ENCODE data around the gene WHRN.

The WHRN gene

DNA sequence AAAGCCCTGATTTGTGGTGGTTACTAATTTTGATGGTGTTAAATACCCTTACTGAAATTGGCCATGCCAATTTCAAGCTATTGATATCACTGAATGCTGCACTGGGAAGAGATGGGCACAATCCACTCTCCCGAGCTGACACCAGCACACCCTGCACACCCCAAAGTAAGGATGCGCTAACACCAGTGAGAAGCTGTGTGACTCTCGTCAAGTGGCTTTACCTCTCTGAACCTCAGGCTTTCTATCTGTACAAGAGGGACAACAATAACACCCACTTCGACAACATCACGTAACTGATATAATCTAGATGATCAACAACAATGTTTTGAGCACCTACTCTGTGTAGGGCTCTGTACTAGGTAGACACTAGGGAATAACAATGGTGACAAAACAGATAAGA is 109.5 kb downstream of the WHRN start:
- no peak for DNase-seq

DNA sequence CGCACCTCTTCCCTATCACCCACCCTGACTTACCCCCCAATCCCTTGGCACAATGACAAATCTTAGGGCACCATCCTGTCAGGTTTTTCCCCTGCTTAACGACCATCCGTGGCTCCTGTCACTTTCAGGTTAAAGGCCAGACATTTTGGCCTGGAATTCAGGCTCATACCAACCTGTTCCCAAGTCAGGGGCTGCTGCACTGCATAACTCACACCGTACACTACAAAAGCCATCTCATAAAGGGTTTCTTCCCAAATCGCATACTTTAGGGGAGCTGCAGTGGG is 110.0 kb downstream of the WHRN start:
- no peak for DNase-seq

DNA sequence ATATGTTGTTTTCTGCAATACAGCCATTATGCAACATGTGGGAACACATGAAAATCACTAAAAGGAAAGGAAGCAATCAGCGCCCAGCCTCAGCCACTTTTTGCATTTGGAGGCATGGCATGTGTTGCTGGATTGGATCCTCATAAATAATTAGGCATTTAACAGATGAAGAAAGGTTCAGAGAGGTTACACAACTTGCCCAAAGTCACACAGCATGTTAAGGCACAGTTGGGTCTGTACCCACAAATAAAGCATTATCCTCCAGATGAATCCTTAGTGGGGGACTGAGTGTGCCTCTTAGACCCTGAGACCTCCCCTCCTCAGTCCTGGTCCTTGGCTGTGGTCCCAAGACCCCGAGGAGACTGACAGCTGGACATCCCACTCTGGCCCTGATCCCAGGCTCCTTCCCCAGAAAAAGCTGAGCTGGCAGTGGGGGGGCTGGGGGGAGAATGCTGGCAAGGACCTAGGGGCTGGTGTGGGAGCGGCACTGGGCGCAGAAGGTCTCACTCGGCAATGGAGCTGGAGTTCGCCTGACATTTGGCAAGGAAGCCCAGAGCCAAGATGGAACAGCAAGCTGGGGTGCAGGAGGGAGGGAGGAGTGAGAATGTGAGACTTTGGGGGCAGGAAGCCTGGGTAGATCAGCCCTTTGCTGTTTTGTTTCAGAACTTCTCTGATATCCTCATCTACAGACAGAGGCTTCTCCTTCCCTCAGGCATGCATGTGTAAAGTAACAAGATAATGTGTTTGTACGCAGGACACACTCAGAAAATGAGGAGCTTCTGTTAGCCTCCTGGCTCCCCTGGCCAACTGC is 110.5 kb downstream of the WHRN start:
- DNase-seq = no peak

DNA sequence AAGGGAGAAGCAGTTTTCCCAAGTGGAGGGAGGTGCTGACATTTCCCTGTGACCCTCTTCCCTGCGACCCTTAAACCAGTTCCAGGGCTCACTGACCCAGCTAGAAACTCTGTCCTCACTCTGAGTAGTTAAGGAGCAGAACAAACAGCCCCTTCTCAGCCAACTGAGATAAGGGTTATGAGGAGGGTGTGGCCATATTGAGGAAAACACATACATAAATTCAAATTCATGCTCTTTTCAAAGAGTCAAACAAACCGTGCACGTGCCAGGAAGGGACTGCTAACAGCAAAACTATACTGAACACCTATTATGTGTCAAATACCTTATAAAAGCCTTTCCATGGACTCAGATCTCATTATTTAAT is 112.5 kb downstream of the WHRN start:
- no peak for DNase-seq

GRCh38 chr9:114390952-114391351 is 114.3 kb downstream of the WHRN start:
- no peak for DNase-seq

DNA sequence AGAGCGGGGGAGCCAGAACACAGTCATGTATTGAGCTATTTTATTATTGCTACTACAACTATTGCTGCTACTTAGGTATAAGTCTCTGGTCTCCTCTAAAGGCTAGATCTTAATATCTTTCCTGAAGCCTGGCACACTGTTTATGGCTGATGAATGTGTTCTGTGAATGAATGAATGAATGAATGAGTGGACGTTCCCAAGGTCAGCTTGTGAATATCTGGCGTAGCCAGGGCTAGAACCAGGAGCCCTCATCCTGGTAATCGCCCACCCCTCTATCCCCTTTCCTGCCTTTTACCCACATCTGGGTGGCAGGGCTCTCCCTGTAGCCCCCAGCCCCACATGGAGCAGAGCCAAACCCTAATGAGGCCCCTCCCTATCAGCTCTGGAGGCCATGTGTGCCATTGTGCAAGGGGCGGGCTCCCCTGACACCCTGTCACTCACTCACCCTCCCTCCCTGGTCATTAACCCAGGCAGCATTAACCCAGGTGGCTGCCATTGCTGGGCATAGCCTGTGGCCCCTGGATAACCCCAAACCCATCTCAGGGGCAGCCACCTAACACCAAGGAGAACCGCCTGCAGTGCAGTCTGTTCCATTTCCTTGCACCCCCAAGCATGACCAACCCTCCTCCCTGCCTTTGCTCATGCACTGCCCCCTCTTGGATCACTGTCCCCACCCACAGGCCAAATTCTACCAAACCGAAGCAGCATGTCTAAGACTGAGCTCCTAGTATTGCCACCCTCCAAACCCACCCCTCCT is 115.5 kb downstream of the WHRN start:
- DNase-seq = no peak

DNA sequence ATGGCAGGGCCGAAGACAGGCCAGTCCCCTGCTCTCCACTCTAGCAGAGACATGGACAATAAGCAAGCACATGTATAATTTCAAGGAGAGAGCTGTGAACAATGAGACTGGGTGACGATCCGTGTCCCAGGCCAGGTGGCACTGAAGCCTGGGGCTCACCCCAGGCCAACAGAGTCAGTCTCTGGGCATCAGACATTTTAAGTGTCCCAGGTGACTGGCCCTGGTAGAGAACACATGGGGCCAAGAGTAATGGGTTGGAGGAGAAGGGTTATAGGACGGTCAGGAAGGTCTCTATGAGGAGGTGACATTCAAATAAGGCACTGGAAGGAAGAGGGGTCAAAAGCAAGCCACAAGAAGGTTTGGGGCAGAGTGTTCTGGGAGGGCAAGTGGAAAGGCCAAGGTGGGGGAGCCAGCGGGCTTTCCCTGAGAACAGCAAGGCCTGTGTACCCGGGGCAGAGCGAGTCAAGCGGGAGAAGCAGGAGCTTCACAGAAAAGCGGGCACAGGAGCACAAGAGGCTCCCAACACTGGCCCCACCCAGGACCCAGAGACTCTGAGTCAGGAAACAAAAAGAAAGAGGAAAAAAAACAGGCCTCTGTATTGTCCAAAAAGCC is 116.4 kb downstream of the WHRN start:
- no peak for DNase-seq

GRCh38 chr9:114388357-114388682 is 117.0 kb downstream of the WHRN start:
- DNase-seq = no peak

- DNase-seq = peak; percentile 25 to 79 (median 64)
Observed at GRCh38 chr9:114387680-114388356, 117.5 kb downstream of the WHRN start, which contains the start of gene AKNA. AKNA (minus strand) TSS chr9:114387982; CDS start chr9:114381333, 6,649 bp downstream.

DNA sequence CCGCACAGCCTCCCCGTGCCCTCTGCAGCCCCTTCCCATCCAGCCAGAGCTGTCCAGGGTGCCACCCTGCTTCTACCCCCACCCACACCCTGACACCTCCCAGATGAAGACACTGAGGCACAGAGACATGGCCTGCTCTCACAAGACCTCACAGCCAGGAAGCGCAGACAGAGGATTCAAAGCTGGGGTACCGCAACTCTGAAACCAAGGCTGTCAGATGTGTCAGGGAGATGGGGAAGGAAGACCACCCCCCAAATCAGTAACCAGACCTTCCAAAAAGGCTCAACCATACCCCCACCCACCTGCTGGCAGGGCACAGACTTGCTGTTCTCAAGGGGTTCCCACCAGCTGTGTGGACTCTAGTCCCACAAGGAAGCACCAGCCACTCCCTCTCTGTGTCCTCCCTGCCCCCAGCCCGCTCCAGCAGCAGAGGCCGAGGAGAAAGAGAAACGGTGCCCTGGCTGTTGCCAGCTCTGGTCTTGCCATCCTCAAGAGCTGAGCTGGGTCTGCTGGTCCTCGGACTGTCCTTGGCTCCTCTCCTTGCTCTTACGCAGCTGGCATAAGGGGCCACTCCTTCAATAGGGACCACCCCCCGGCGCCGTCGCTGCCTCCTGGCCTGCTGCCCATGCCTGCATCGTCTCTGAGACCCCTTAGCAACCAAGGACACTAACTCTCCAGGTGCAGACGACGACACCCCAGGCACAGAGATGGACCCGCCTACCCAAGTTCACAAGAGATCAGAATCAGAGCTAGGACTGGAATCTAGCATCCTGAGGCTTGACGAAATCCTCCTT is 118.2 kb downstream of the WHRN start:
- peak in 1 of 4 experiments; percentile 20 for DNase-seq

GRCh38 chr9:114386361-114386885 is 118.8 kb downstream of the WHRN start:
- DNase-seq = no peak

DNA sequence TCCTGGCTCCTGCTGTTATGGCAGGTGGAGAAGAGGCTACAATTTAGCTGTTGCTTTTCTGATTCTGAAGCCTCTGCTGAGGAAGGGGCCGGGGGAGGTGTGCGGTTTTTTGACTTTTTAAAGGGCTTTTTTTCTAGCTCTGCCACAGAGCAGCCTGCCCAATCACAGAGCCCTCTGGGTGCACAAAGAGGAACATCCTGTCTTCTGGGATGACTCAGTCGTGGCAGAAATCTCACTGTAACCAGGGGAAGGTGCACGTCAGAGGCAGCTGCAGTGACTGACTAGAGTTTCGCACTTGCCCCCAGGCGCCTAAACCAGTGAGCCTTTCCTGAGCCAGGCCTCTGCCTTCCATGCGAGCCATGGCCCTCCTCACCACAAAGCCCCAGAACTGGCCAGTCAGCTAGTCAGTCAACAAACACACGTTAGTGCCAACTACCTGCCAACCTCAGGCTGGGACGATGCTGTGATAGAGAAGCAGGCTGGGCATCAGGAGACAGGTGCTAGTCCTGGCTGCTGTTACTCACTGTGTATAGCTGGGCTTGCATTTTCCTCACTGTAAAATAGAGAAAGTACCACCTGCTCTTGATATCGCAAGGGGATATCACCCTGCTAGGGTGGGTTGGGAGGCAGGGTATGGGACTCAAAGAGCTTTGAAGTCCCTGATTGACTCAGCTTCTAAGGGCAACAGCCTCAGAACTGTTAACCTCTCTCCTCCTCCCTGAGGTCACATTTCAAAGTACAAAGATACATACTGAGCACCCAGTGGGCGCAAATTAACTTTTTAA is 119.7 kb downstream of the WHRN start:
- peak; percentile 55 to 74 (median 70) for DNase-seq

- no peak for DNase-seq
Observed at GRCh38 chr9:114384836-114385396, 120.4 kb downstream of the WHRN start.

DNA sequence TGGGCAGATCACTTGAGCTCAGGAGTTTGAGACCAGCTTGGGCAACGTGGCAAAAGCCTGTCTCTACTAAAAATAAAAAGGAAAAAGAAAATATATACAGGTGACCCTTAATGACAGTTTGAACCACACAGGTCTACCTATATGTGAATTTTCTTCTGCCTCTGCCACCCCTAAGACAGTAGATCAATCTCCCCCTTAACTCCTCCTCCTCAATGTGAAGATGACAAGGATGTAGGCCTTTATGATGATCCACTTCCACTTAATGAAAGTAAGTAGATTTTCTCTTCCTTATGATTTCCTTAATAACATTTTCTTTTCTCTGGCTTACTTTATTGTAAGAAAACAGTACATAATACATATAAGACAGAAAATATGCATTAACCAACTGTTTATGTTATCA is 120.9 kb downstream of the WHRN start:
- DNase-seq = no peak

- no peak for DNase-seq
Observed at GRCh38 chr9:114383521-114384231, 121.6 kb downstream of the WHRN start.

GRCh38 chr9:114382699-114383520 is 122.4 kb downstream of the WHRN start:
- DNase-seq = peak in 3 of 4 experiments; percentile 17 to 24 (median 20)

GRCh38 chr9:114378883-114379282 is 126.4 kb downstream of the WHRN start:
- DNase-seq = no peak

- no peak for DNase-seq
Observed at GRCh38 chr9:114378016-114378415, 127.3 kb downstream of the WHRN start.

- no peak for DNase-seq
Observed at GRCh38 chr9:114376586-114377445, 128.5 kb downstream of the WHRN start.
